ENCODE data around the gene SLC2A8.

GRCh38 chr9:127360829-127361228 is 36.1 kb upstream of the SLC2A8 start:
- TF ChIP-seq CTCF (IDR thresholded peaks at IDR 0.05) (no peak), EZH2 (IDR thresholded peaks at IDR 0.05; ENCODE audit: borderline replicate concordance, insufficient read depth, low read depth, low read length, poor library complexity, severe bottlenecking) (no peak)
